TTC549 (cell line): ENCODE data around the gene WFDC10B.
"Not testable (repeated sequence)": the region's sequence is repeated elsewhere in the genome, so short reads cannot be mapped to it uniquely, and the experiment has no call there.

Source experiments
- FAIRE-seq: peaks from 2 replicates; lab custom pipeline; 2012; peaks lifted over from hg19 to GRCh38; lab: Jason Lieb, UNC

The WFDC10B gene

GRCh38 chr20:45704969-45705637 is at the start of gene WFDC10B:
WFDC10B (minus strand) TSS chr20:45705019; CDS start chr20:45685992, 19,027 bp downstream.
- no peak for FAIRE-seq

DNA sequence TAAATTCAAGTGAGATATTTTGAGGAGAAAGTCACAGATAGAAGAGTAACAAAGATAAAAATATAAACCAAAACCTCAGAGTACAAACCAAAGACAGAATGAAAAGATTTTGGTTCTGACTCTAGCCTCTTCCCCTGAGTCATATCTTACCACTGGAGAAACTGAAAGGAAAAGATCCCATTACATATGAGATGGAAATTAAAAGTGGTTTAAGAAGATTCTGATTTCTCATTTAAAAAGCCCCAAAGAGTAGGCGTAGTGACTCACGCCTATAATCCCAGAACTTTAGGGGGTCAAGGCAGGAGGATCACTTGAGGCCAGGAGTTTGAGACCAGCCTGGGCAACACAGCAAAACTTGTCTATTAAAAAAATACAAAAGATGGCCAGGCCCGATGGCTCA is 47.9 kb upstream of the WFDC10B start:
- FAIRE-seq, result no peak

DNA sequence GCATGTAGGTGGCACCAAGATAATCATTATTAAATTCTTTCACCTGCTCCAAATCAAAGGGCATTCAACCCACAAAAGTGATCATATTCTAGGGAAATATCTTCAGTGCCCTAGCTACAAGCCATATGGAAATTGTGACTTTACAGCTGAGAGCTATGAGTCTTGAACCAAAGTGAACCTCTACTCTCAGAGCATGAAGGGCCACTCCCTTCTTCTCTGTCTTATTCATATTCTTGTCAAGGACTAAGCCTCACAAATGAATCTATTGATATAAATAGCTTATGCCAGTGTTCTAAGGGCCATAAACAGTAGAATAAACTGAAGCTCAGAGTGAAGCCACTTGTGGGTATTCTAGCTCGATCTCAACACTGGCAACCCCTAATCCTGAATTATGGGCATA is 46.9 kb upstream of the WFDC10B start:
- no peak for FAIRE-seq

- no peak for FAIRE-seq
These were observed 40.2 kb upstream of the WFDC10B start for GRCh38 chr20:45745015-45745414.

DNA sequence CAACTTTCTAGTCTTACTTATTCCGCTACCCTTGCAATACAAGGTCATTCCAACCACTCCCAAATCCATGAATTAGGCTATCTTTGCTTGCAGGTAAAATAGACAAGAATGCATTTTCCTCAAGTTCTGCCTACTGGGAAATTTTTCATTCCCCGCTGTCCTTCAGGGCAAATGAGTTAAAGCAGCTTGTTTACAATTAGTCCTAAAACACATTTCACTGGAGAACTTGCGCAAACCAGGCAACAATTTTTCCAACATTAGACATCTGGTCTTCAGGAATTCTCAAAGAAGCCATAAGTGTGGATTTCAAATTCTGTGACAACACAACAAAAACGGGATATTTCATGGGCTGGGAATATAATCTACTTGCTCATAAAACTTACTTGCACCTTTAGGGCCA is 37.8 kb upstream of the WFDC10B start:
- FAIRE-seq, result no peak

GRCh38 chr20:45735988-45736387 is 31.2 kb upstream of the WFDC10B start:
- FAIRE-seq, result no peak

- no peak for FAIRE-seq
These were observed 30.7 kb upstream of the WFDC10B start for GRCh38 chr20:45735552-45735951.

GRCh38 chr20:45732199-45732598 is 27.4 kb upstream of the WFDC10B start:
- FAIRE-seq, result no peak

DNA sequence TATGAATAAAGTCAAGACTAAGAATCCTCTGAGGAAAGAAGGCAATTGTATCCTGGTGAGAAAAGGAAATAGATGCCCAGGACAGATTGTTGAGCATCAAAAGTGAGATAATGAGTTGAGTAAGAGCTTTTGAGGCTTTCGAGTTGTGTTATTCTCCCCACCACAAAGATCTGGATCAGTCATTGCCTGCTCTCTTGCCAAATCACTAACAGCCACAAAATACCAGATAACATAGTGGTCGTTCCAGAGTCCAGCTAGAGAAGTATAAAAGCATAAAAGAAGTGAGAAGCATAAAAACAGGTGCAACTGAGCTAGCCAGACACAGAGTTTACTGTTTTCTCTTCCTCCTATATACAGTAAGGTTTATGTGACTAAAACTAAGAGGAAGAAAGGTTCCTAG is 22.2 kb upstream of the WFDC10B start:
- no peak for FAIRE-seq

GRCh38 chr20:45725134-45725533 is 20.3 kb upstream of the WFDC10B start:
- FAIRE-seq, result no peak

- no peak for FAIRE-seq
These were observed 17.2 kb upstream of the WFDC10B start, which contains the start of gene SPINT4 for GRCh38 chr20:45722047-45722446. SPINT4 (plus strand) TSS chr20:45722347; CDS start chr20:45722368, 21 bp downstream.

DNA sequence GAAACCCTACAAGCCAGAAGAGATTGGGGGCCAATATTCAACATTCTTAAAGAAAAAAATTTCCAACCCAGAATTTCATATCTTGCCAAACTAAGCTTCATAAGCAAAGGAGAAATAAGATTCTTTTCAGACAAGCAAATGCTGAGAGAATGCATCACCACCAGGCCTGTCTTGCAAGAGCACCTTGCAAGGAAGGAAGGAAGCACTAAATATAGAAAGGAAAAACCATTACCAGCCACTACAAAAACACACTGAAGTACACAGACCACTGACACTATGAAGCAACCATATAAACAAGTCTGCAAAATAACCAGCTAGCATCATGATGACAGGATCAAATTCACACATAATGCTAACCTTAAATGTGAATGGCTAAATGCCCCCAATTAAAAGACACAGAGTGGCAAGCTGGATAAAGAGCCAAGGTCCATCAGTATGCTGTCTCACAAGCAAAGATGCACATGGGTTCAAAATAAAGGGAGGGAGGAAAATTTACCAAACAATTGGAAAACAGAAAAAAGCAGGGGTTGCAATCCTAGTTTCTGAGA is 11.4 kb upstream of the WFDC10B start:
- FAIRE-seq, result not testable (repeated sequence)

GRCh38 chr20:45701873-45702272 is 2.9 kb downstream of the WFDC10B start, which contains the start of gene WFDC13:
WFDC13 (plus strand) TSS chr20:45702038; CDS start chr20:45702124, 86 bp downstream.
- no peak for FAIRE-seq

GRCh38 chr20:45701104-45701503 is 3.7 kb downstream of the WFDC10B start:
- FAIRE-seq, result no peak

- FAIRE-seq, result no peak
These were observed 9.3 kb downstream of the WFDC10B start for GRCh38 chr20:45695496-45695895.

DNA sequence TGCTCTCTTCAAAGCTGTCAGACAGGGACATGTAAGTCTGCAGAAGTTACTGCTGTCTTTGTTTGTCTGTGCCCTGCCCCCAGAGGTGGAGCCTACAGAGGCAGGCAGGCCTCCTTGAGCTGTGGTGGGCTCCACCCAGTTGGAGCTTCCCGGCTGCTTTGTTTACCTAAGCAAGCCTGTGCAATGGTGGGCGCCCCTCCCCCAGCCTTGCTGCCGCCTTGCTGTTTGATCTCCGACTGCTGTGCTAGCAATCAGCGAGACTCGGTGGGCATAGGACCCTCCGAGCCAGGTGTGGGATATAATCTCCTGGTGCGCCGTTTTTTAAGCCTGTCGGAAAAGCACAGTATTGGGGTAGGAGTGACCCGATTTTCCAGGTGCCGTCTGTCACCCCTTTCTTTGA is 11.5 kb downstream of the WFDC10B start:
- FAIRE-seq, result not testable (repeated sequence)

DNA sequence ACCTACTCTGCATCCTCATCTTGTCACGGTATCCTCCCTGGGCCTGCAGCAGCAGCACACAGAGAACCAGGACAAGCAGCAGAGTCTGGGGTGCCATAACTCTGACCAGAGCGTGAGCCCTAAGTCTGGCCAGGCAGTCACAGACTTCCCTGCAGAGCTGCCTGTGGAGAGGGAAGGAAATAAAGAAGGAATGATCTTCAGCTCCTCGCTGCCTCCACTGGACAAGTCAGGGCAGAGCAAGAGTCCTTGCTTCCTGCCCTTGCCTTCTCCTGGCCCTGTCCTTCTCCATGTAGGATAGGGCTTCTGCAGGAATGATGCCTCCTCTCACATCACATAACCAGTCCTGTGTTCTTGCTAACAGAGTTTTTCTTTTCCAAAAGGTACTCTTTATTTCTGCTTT is 18.9 kb downstream of the WFDC10B start:
- FAIRE-seq, result no peak

GRCh38 chr20:45679650-45680049 is 25.2 kb downstream of the WFDC10B start:
- no peak for FAIRE-seq

GRCh38 chr20:45672765-45673164 is 32.1 kb downstream of the WFDC10B start:
- no peak for FAIRE-seq

DNA sequence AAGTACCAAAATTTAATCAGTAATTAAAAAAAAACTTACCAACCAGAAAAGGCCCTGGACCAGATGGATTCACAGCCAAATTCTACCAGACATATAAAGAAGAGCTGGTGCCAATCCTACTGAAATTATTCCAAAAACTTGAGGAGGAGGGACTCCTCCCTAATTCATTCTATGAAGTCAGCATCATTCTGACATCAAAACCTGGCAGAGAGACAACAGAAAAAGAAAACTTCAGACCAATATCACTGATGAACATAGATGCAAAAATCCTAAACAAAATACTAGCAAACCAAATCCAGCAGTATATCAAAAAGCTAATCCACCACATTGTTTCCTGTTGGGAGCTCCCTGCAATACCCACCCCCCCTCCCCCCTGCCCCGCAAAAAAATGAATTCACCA is 34.7 kb downstream of the WFDC10B start, which contains the start of gene WFDC11:
Gene WFDC11 (minus strand): TSS at position 101 of the 400 bp plus-strand sequence. CDS start 19,639 bp downstream, outside the sequence.
- FAIRE-seq, result no peak

GRCh38 chr20:45657038-45657437 is 47.8 kb downstream of the WFDC10B start:
- FAIRE-seq, result not testable (repeated sequence)

DNA sequence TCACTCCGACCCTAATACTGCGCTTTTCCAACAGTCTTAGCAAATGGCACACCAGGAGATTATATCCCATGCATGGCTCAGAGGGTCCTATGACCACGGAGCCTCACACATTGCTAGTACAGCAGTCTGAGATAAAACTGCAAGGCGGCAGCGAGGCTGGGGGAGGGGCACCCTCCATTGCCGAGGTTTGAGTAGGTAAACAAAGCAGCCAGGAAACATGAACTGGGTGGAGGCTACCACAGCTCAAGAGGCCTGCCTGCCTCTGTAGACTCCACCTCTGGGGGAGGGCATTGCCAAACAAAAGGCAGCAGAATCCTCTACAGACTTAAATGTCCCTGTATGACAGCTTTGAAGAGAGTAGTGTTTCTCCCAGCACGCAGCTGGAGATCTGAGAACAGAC is 53.1 kb downstream of the WFDC10B start:
- FAIRE-seq, result not testable (repeated sequence)

DNA sequence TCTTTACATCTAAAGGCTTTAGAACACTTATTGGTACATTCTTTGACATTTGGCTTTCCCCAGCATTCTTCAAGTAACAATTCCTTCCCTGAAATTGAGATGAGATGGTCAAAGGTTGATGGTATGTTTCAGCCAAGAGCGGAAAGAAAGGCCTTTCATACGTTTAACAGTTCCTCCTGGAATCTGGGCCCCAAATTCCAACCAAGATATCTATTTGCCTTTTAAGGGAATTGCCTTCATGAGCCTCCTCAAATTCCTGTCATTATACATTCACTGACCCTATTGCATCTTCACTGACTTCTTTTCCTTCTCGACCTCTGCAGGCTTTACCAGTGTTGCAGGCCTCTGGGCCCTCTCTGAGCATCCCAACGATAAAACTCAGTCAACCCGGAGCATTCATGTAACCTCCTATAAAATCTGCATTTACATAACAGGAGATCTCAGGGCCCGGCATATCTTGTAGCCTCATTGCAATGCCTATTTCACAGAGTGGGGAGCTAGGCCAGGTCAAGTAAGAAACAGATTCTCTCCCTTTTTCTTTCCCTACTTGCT is 55.4 kb downstream of the WFDC10B start:
- no peak for FAIRE-seq
